ENCODE data around the gene GABPB2.

The GABPB2 gene

DNA sequence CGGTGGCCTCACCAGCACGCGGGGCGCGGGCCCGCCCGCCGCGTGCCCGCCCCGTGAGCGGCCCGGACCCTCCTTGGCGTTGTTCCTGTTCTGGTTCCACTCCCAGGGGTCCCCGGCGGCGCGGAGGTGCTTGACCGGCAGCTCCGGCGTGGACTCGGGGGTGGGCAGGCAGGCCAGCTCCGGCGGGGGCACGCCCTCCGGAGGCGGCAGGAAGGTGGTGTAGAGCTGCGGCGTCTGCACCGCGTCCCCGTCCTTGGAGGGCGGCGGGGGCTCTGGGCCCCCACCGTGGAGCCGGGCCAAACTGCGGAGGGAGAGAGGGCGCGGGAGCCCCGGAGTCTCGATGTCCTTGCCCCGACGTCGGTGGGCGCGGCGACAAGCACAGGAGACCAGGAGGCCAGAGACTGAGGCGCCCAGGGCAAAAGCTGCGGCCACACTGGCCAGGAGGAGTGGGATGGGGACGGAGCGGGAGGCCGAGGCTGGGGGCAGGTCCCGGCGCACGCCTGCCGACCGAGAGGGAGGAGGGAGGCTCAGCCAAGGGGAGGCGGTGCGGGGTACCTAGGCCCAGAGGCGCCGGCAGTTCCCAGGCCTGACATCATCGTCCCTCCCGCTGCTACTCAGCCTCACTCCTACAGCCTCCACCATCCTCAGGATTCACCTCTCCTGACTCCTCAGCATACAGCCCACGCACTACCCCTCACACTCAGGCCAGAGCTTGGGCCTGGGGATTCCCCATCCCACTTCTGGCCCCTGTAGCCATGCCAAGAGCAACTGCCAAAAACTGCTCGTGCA is 62.7 kb downstream of the GABPB2 start:
- no peak for DNase-seq
- no peak for TF ChIP-seq POLR2A (IDR thresholded peaks at IDR 0.05; ENCODE audit: low read length)
- no peak for TF ChIP-seq GATA1 (IDR thresholded peaks at IDR 0.05; ENCODE audit: low read depth, low read length)

DNA sequence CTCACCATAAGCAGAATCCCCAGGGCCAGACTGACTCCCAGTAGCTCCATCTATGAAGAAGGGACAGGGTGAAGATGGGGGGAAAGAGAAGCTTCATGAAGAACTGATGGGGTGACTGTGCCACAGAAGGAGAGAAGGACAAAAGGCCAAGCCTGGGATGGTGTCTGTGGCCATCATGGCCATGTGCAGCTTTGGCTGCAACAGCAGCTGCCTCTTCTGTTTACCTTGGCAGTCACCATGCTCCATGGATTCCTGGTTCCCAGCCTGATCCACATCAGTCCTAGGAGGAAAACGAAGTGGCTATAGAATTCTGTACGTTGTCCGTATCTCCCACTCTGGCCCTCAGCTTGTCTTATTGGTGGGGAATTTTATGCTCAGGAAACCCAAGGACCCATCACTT is 63.8 kb downstream of the GABPB2 start:
- TF ChIP-seq POLR2A (IDR thresholded peaks at IDR 0.05; ENCODE audit: low read length) (no peak), GATA1 (IDR thresholded peaks at IDR 0.05; ENCODE audit: low read depth, low read length) (no peak)
- no peak for DNase-seq

DNA sequence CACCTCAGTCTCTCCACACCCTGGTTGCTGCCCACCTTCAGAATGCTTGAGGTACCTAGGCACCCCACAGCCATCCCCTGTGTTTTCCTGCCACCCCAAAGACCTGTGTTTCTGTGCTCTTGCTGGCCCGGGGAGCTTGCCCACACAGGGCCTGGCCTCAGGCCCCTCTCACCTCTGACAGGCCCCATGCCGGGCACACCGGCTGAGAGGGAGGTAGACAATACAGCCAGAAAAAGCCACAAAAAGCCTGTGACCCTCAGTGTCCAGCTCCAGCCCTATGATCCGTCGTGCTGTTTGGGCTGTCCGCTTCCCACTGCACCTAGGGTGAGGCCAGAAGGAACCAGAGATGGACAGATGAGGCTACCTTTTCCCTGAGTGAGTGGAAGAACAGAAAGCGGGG is 64.4 kb downstream of the GABPB2 start:
- TF ChIP-seq GATA1 (IDR thresholded peaks at IDR 0.05; ENCODE audit: low read depth, low read length) = no peak
- TF ChIP-seq POLR2A (IDR thresholded peaks at IDR 0.05; ENCODE audit: low read length) = no peak
- DNase-seq = no peak

DNA sequence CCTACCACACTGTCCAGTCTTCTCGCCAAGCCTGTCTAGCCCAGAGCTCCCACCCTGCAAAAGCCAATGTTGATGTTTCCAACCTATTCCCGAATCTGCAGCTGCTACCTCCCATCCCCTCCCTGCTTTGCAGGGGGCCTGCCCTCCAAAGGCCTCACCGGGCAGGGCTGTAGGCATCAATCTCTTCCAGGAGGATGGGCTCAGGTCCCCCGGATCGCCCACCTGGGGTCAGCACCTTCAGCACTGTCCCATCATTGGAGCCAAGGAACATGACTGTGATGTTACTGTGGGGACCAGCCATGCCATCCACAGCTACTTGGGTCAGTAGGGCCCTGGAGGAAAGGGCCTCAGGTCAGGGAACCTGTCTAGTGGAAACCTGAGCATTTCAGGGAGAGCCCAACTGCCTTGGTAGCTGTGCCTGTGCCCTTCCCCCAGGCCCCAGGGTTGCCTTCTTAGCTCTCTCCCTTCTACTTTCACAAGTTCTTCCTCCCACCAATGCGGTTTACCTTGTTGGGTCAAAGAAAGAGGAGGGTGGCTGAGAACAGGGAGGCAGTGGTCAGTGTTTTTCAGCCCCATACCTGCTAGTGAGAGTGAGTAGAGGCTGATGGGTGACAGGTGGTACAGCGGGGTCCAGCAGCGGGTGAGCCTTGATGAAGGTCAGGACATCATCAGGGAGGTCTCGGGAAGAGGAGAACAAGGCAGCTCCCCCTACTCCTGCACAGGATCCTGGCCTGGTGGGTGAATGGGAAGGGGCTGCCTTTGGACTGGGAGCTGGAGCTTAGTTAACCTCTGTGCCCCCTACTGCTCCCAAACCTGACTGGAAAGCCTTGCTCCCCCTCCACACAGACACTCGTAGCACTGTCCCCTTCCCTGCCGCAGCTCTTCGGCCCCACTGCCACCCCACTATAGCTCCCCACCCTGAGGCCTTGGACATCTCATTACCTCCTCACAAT is 65.1 kb downstream of the GABPB2 start:
- no peak for DNase-seq
- TF ChIP-seq POLR2A (IDR thresholded peaks at IDR 0.05; ENCODE audit: low read length) (no peak), GATA1 (IDR thresholded peaks at IDR 0.05; ENCODE audit: low read depth, low read length) (no peak)

DNA sequence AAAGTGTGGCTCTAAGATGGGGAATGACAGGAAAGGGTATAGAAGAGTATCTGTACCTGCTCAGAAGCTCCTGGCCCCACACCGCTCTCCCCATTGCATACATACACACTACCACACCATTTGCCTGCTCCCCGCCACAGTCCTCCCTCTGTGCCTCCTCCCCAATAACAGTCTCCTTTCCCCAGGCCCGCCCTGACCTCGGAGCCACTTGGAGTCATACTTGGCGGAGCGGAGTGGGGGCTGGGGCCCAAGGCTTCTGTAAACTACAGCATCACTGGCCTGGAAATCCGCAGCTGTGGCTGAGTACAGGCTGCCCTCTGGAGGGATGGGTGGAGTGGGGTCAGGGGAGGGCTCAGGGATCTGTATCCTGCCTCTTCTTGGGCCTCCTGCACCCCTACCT is 67.2 kb downstream of the GABPB2 start:
- no peak for DNase-seq
- no peak for TF ChIP-seq POLR2A (IDR thresholded peaks at IDR 0.05; ENCODE audit: low read length)
- no peak for TF ChIP-seq GATA1 (IDR thresholded peaks at IDR 0.05; ENCODE audit: low read depth, low read length)

DNA sequence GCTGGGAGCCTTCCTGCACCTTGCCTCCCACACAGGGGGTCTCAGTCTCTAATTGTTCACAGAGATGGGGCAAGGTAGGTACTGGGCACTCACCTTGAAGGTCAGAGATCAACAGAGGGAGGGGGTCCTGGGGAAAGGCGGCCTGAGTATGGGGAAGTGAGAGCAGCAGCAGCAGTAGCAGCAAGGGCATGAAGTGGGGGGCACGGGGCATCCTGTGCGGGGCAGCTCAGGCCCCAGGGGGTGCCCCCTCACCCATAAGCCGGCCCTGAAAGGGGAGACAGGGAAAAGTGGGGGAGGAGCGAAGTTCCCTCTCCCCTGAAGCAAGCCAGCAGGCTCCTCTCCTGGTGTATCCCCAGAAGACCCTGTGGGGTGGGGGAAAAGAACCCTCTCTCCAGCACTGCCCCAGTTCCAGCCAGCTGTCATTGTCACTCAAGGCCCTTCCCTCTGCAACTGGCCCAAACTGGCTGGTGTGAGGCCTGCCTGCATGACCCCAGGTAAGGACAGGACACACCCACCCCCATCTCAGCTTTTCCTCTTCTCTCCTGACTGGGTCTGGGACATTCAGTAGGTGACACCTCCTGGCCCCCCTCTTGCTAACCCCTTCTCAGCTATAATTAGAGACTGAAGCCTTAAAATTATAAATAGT is 72.0 kb downstream of the GABPB2 start:
- DNase-seq = no peak
- TF ChIP-seq GATA1 (IDR thresholded peaks at IDR 0.05; ENCODE audit: low read depth, low read length) (no peak), POLR2A (IDR thresholded peaks at IDR 0.05; ENCODE audit: low read length) (no peak)

DNA sequence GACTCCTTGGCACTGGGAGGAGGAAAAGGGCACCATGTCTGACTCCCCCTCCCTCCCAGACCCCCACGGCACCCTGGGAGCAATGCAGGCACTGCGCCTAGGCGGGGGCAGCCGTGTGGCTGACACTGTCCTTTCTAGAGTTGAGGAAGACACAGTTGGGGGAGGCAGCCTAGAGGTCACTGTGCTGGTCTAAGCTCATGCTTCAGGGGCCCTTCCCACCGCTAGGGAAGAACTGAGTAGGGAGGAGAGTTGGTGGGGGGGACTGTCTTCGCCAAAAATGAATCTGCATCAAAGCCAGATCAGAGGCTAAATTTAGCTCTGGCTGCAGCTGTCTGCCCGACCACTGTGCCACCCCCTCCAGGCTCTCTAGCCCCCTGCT is 72.5 kb downstream of the GABPB2 start:
- TF ChIP-seq GATA1 (IDR thresholded peaks at IDR 0.05; ENCODE audit: low read depth, low read length) = no peak
- TF ChIP-seq POLR2A (IDR thresholded peaks at IDR 0.05; ENCODE audit: low read length) = no peak
- no peak for DNase-seq

DNA sequence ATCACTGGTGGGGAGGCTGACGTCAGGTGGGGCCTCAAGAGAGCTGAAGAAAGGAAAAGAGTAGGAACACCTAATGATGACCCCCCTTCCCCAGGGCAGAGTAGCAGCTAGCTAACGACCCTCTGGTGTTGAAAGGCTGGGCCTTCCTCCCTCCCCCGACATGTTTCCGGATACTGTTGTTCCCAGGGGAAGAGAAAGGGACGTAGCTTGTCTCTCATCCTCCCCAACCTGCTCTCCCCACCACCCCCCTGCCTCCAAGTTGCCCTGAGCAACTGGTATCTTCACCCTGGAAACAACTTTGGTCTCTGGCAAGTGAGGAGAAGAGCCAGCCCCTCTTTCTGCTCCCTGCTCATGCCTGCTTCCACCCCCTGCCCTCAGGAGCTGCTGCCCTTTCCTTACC is 73.4 kb downstream of the GABPB2 start:
- DNase-seq = no peak
- TF ChIP-seq GATA1 (IDR thresholded peaks at IDR 0.05; ENCODE audit: low read depth, low read length) (no peak), POLR2A (IDR thresholded peaks at IDR 0.05; ENCODE audit: low read length) (no peak)

DNA sequence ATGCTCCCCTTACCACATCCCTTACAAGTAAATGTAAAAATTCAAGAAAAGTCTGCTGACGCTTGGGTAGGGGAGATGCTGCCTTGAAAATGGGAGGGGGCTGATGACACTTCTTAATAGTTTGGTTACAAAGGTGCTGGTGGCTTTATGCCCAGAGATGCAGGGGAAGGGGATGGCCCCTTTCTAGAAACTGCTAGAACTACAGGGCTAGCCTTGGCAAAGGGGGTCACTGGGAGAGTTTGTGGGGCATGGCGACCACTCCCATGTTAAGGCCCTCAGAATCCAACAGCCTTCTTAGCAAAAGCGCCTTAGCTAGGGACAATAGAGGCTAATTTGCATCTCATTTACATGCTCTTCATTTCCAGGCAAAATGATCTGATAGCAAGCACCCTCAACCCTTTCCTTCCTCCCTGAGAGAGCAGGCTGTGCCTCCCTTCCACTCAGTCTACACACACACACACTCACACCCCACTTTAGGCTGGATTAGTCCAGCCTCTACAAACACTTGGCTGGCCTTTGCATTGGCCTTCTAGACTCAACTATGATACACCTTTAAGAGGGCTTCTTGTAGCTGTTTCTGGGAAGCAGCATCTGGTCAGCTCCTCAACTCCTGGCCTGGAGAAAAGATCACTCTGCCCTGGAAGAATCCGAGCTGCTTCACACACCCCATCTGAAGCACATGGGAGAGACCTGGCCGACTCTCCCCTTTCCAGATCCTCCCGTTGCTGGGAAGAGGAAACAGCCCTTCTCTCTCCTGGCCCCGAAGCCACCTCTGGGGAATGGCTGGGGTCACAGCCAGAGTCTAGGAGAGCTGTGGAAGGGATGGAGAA is 74.1 kb downstream of the GABPB2 start:
- DNase-seq = peak in 1 of 2 experiments; percentile 21
- TF ChIP-seq GATA1 (IDR thresholded peaks at IDR 0.05; ENCODE audit: low read depth, low read length) (no peak), POLR2A (IDR thresholded peaks at IDR 0.05; ENCODE audit: low read length) (no peak)

DNA sequence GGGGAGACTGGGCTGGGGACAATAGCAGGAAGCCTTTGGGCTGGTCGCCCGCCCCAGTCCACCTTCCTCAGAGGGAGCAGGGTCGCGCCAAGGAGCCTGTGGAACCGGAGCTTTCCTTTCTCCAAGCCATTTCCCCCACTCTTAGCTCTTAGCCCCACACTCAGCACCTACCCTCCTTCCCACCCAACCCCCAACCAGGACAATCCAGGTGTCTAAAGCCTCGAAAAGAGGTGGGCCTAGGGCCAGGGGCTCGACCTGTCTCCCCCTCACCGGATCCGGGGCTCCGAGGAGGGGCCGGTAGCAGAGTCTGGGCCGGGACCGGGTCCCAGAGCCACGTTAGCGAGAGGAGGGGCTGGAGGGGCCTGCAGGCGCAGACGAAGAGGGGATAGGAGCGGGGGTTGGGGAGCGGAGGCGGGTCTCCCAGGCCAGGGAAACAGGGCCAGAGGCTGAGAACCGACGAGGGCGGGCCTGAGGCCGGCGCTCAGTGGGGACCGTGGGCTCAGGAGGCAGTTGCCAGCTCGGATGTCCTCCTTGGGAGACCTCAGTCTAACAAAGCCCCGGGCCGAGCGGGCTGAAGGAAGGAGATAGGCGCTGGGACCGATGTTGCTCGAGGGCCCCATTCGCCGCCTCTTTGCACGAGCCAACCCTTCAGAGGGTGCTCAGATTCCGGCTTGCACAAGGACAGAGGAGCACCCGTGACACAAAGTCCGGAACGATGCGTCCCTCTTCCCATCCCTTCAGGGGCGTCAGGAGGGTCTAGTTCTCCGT is 74.9 kb downstream of the GABPB2 start:
- TF ChIP-seq POLR2A (IDR thresholded peaks at IDR 0.05; ENCODE audit: low read length) = no peak
- no peak for TF ChIP-seq GATA1 (IDR thresholded peaks at IDR 0.05; ENCODE audit: low read depth, low read length)
- peak; percentile 51 to 52 for DNase-seq

DNA sequence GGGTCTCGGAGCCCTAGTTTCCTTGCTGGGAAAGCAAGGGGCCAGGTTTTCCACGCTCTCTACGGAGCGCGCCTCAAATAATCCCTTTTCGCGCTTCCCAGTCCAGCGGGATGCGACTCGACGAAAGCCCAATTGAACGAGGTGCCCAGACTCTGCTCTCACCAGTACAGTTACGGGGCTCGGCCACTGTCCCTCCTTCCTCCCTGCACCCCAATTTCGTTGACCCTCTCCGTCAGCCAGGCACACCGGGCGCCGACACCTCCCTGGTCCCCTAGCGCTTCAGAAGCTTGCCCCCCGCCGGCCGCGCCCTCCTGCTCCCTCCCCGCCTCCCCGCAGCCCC is 75.5 kb downstream of the GABPB2 start:
- DNase-seq = no peak
- TF ChIP-seq GATA1 (IDR thresholded peaks at IDR 0.05; ENCODE audit: low read depth, low read length) (no peak), POLR2A (IDR thresholded peaks at IDR 0.05; ENCODE audit: low read length) (no peak)

DNA sequence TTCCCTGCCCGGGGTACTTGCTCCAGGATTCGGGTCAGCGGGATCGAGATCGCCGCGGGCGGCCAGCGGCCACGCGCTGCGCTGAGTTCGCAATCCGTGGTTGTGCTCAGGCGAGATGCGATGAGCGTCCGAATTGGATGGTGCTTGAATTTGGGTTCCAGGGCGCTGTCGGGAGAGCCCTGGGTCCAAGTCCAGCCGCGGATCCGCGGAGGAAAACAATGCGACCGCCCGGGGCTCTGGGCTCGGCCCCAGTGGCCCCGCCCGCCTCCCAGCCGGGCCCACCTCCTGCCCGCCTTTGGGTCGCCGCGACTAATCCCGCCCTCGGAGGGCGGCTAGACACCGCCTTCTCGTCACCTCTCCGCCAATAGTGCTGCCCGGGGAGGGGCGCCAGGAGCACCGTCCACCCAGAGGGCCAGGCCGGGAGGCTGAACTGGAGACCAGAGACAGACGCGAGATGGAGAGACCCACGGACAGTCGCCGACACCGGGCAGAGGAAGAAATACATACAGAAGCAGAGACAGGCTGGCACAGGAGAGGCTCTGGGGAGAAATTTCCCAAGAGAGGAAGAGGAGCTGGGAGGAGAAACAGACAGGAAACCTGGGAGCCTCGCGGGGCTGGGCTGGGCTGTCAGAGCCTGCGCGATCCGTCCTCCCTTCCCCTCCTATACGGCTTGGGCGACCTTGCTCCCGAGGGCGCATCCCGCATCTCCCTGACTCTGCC is 76.0 kb downstream of the GABPB2 start, which contains the start of gene SEMA6C:
Gene SEMA6C (minus strand): TSS at position 220 of the 720 bp plus-strand sequence. CDS start 4,010 bp downstream, outside the sequence.
- peak; percentile 89 to 92 for DNase-seq

More for the DNA sequence above, 76.0 kb downstream of the GABPB2 start, which contains the start of gene SEMA6C:
- TF ChIP-seq GATA1 (IDR thresholded peaks at IDR 0.05; ENCODE audit: low read depth, low read length) (no peak), POLR2A (IDR thresholded peaks at IDR 0.05; ENCODE audit: low read length) (peak; percentile 58)
